T1000 (cell line): ENCODE measurements around the gene POFUT2.

Experiments
- DNase-seq: peaks from one replicate; lab custom pipeline; 2025; ENCODE audit warnings: mixed read lengths; lab: John Stamatoyannopoulos, UW

POFUT2 gene

GRCh38 chr21:45222001-45222400 lies 65.7 kb downstream of the POFUT2 start:
- DNase-seq, result no peak

GRCh38 chr21:45220714-45221490 lies 66.8 kb downstream of the POFUT2 start:
- DNase-seq, result no peak

GRCh38 chr21:45220071-45220481 lies 67.6 kb downstream of the POFUT2 start:
- no peak for DNase-seq

GRCh38 chr21:45219517-45219916 lies 68.2 kb downstream of the POFUT2 start:
- no peak for DNase-seq

GRCh38 chr21:45217010-45217409 lies 70.7 kb downstream of the POFUT2 start:
- no peak for DNase-seq

GRCh38 chr21:45215213-45215612 lies 72.5 kb downstream of the POFUT2 start:
- no peak for DNase-seq
